Neural cell (in vitro differentiated cells): ENCODE measurements around the gene TRIM59. TPM values are rescaled to one million over a fixed set of nuclear protein-coding genes. Genes with fewer than 3 reads are reported as not detected.

Experiments used
- H2AFZ ChIP-seq: fragments of 200-600, 300-800 bp; sonication (generic), shearing (Covaris generic); 2 replicates; pipeline ENCODE4 v1.6.0; 2014; ENCODE audit warnings: low read depth, mild to moderate bottlenecking, antibody characterized with exemption, low read length, moderate library complexity
- H3F3A ChIP-seq: fragments of 200-600 bp; shearing (Covaris generic); 2 replicates; pipeline ENCODE4 v1.6.1; 2016; ENCODE audit warnings: mild to moderate bottlenecking, moderate library complexity, mixed read lengths, antibody characterized with exemption, low read length; ENCODE audit not compliant: insufficient read depth, poor library complexity, severe bottlenecking
- H3K27ac ChIP-seq: fragments of 200-600, 300-800 bp; sonication (generic), shearing (Covaris generic); 2 replicates; pipeline ENCODE4 v1.5.1; 2014; ENCODE audit warnings: mild to moderate bottlenecking, low read length, moderate library complexity
- H3K27me3 ChIP-seq: fragments of 300-800, 200-600 bp; sonication (generic), shearing (Covaris generic); 2 replicates; pipeline ENCODE4 v1.6.0; 2014; ENCODE audit warnings: mild to moderate bottlenecking, low read depth, low read length, moderate library complexity; ENCODE audit not compliant: insufficient read depth
- H3K36me3 ChIP-seq: fragments of 300-800, 200-600 bp; sonication (generic), shearing (Covaris generic); 2 replicates; pipeline ENCODE4 v1.5.1; 2014; ENCODE audit warnings: mild to moderate bottlenecking, antibody characterized with exemption, low read length, moderate library complexity; ENCODE audit not compliant: insufficient read depth
- H3K4me2 ChIP-seq: fragments of 300-800, 200-600 bp; sonication (generic), shearing (Covaris generic); 2 replicates; pipeline ENCODE4 v1.6.0; 2014; ENCODE audit warnings: mild to moderate bottlenecking, low read length
- H3K4me3 ChIP-seq: fragments of 300-800, 200-600 bp; sonication (generic), shearing (Covaris generic); 2 replicates; pipeline ENCODE4 v1.5.1; 2014; ENCODE audit warnings: mild to moderate bottlenecking, low read length, moderate library complexity
- H3K79me2 ChIP-seq: fragments of 200-600 bp; shearing (Covaris generic); replicated peaks from 2 replicates; pipeline ENCODE4 v1.6.0; 2014; ENCODE audit warnings: mild to moderate bottlenecking, low read length, moderate library complexity; ENCODE audit not compliant: insufficient read depth
- H3K9ac ChIP-seq: fragments of 300-800, 200-600 bp; sonication (generic), shearing (Covaris generic); 2 replicates; pipeline ENCODE4 v1.6.1; 2016; ENCODE audit warnings: mild to moderate bottlenecking, low read length, mixed read lengths
- H3K9me2 ChIP-seq: fragments of 200-600 bp; shearing (Covaris generic); 2 replicates; pipeline ENCODE4 v1.6.1; 2016; ENCODE audit warnings: mild to moderate bottlenecking, low read length, mixed read lengths; ENCODE audit not compliant: insufficient read depth
- H3K9me3 ChIP-seq: fragments of 200-600, 300-800 bp; sonication (generic), shearing (Covaris generic); 2 replicates; pipeline ENCODE4 v1.6.1; 2016; ENCODE audit warnings: mild to moderate bottlenecking, mixed run types, low read length, moderate library complexity, mixed read lengths
- H4K20me1 ChIP-seq: fragments of 200-600 bp; shearing (Covaris generic); 2 replicates; pipeline ENCODE4 v1.6.1; 2016; ENCODE audit warnings: mild to moderate bottlenecking, mixed run types; ENCODE audit not compliant: insufficient read depth
- CTCF ChIP-seq: fragments of 450-650 bp; IDR thresholded peaks from 2 replicates; pipeline ENCODE4 v1.5.1; 2014; ENCODE audit warnings: antibody characterized with exemption, mild to moderate bottlenecking, moderate library complexity; ENCODE audit not compliant: poor library complexity, severe bottlenecking
- EP300 ChIP-seq: fragments of 450-650 bp; conservative IDR thresholded peaks from 2 replicates; pipeline ENCODE4 v1.6.1; 2014; ENCODE audit warnings: antibody characterized with exemption, mild to moderate bottlenecking, moderate library complexity; ENCODE audit not compliant: poor library complexity, severe bottlenecking
- EZH2 ChIP-seq: fragments of 200-600, 300-800 bp; shearing (Covaris generic), sonication (generic); IDR thresholded peaks from 2 replicates; pipeline ENCODE4 v1.6.1; 2014; ENCODE audit warnings: antibody characterized with exemption, low read length, borderline replicate concordance, mild to moderate bottlenecking; ENCODE audit not compliant: insufficient read depth, poor library complexity, severe bottlenecking
- MXI1 ChIP-seq: fragments of 450-650 bp; conservative IDR thresholded peaks from 2 replicates; pipeline ENCODE4 v1.6.1; 2014; ENCODE audit warnings: antibody characterized with exemption, mild to moderate bottlenecking; ENCODE audit not compliant: poor library complexity, severe bottlenecking
- POLR2AphosphoS5 ChIP-seq: IDR thresholded peaks from 2 replicates; pipeline ENCODE4 v1.6.1; 2012
- RAD21 ChIP-seq: fragments of 450-650 bp; conservative IDR thresholded peaks from 2 replicates; pipeline ENCODE4 v1.6.1; 2014; ENCODE audit warnings: antibody characterized with exemption, mild to moderate bottlenecking, moderate library complexity
- REST ChIP-seq: IDR thresholded peaks from 2 replicates; pipeline ENCODE4 v1.6.1; 2012; ENCODE audit warnings: borderline replicate concordance
- SMC3 ChIP-seq: fragments of 450-650 bp; conservative IDR thresholded peaks from 2 replicates; pipeline ENCODE4 v1.6.1; 2014; ENCODE audit warnings: antibody characterized with exemption, mild to moderate bottlenecking, moderate library complexity; ENCODE audit not compliant: poor library complexity
- TAF1 ChIP-seq: IDR thresholded peaks from 2 replicates; pipeline ENCODE4 v1.6.1; 2012; ENCODE audit warnings: low read depth
- polyA plus RNA-seq: library from polyadenylated mRNA; depleted of rRNA; stranded (reverse); fragments of >200 nt; gene quantifications from 2 replicates; pipeline ENCODE4 v1.2.3, GENCODE V29; 2014

Gene TRIM59
- polyA plus RNA-seq, 1 donor from 2014 or later = 0.53 TPM

- no peaks in the 10 kb centered on the region for H3F3A ChIP-seq
Measured at GRCh38 chr3:160401291-160402095, 48.1 kb downstream of the TRIM59 start.

More at GRCh38 chr3:160401291-160402095, 48.1 kb downstream of the TRIM59 start:
- Histone ChIP-seq H3K4me3 (peak overlapping the region; percentile 68), H3K9ac (no peak overlapping the region), H3K9me3 (no peaks in the 10 kb centered on the region), H4K20me1 (no peaks in the 10 kb centered on the region), H3K4me2 (no peak overlapping the region), H3K27me3 (peaks cover 21% of the 10 kb centered on the region), H3K9me2 (no peaks in the 10 kb centered on the region), H3K36me3 (no peaks in the 10 kb centered on the region), H2AFZ (no peak overlapping the region), H3K79me2 (peaks cover 78% of the 10 kb centered on the region), H3K27ac (no peak overlapping the region)
- TF ChIP-seq SMC3 (no peak), EZH2 (no peak), EP300 (no peak), MXI1 (no peak), POLR2AphosphoS5 (no peak), RAD21 (no peak), CTCF (no peak), REST (no peak), TAF1 (no peak)
